K562 (cell line): ENCODE measurements around the gene RPTOR. TPM values are rescaled to one million over a fixed set of nuclear protein-coding genes. Genes with fewer than 3 reads are reported as not detected.

Source experiments
- ATAC-seq: fragments of 200-7000 bp; cut with Tn5 transposase; 3 replicates; pipeline ENCODE4 v1.9.1; 2020; ENCODE audit warnings: moderate library complexity
- BruUV-seq: library from RNA; stranded (reverse); fragments of 400-500 nt; replicated peaks from 2 replicates; lab custom pipeline; 2021; lab: Mats Ljungman, UMichigan
- CTCF ChIA-PET: fragments of 300-600 bp; formaldehyde crosslinking; extraction: SDS; loops from one replicate; lab custom pipeline; 2021; ENCODE audit warnings: low intra/inter-chr PET ratio; lab: Yijun Ruan, JAX
- POLR2A ChIA-PET: fragments of 300-600, 350-650 bp; sonication (Branson Sonifier 250); formaldehyde crosslinking; extraction: SDS; loops from one replicate; lab custom pipeline; 2021; ENCODE audit warnings: antibody characterized with exemption, inconsistent platforms; lab: Yijun Ruan, JAX
- DNase-seq, 4 experiments: peaks; one replicate each; pipeline versions ENCODE4 v3.0.0 to v3.0.0-alpha.2; 2011 to 2018; ENCODE audit warnings: low spot score in 3 of 4, mixed read lengths in 3 of 4; ENCODE audit errors: extremely low read depth in 1 of 4
- FAIRE-seq: peaks from 2 replicates; lab custom pipeline; 2011; peaks lifted over from hg19 to GRCh38; lab: Jason Lieb, UNC
- H2AFZ ChIP-seq: 2 replicates; pipeline ENCODE4 v1.6.0; 2011; ENCODE audit warnings: low read depth, low read length, control low read depth, inconsistent platforms
- H3K27ac ChIP-seq: fragments of 200-600 bp; 3 replicates; pipeline ENCODE4 v1.8.0; 2011; ENCODE audit warnings: low read depth, mild to moderate bottlenecking, control low read depth, inconsistent platforms, low read length, moderate library complexity, mixed read lengths; ENCODE audit errors: extremely low read depth
- H3K27me3 ChIP-seq, 2 experiments: fragments of 300-600 bp in 1 of 2; 2 replicates in 1 of 2; 3 replicates in 1 of 2; pipeline versions ENCODE4 v1.6.0 to v1.8.0; 2011; ENCODE audit warnings: inconsistent platforms in 2 of 2, low read length in 2 of 2, mild to moderate bottlenecking in 1 of 2, mixed read lengths in 1 of 2, moderate library complexity in 1 of 2; ENCODE audit not compliant: control insufficient read depth in 2 of 2, insufficient read depth in 2 of 2
- H3K36me3 ChIP-seq: fragments of 300-600 bp; 3 replicates; pipeline ENCODE4 v1.8.0; 2011; ENCODE audit warnings: mild to moderate bottlenecking, low read length, inconsistent platforms; ENCODE audit not compliant: control insufficient read depth, insufficient read depth
- H3K4me1 ChIP-seq, 2 experiments: fragments of 200-600 bp in 1 of 2; replicated peaks in 1 of 2; 2 replicates in 1 of 2; 3 replicates in 1 of 2; pipeline versions ENCODE4 v1.5.1 to v1.8.0; 2011; ENCODE audit warnings: inconsistent platforms in 2 of 2, low read length in 2 of 2, mild to moderate bottlenecking in 1 of 2, mixed read lengths in 1 of 2, moderate library complexity in 1 of 2; ENCODE audit not compliant: control insufficient read depth in 2 of 2, insufficient read depth in 2 of 2
- H3K4me2 ChIP-seq: 2 replicates; pipeline ENCODE4 v1.6.1; 2011; ENCODE audit warnings: low read length, control low read depth, inconsistent platforms, mixed read lengths; ENCODE audit not compliant: insufficient read depth
- H3K4me3 ChIP-seq: fragments of 200-600 bp; sonication (generic), shearing (Covaris generic); 2 replicates; pipeline ENCODE4 v1.5.1; 2016; ENCODE audit warnings: control low read depth, inconsistent platforms
- H3K79me2 ChIP-seq: fragments of 200-600 bp; 3 replicates; pipeline ENCODE4 v1.8.0; 2011; ENCODE audit warnings: low read length, inconsistent platforms; ENCODE audit not compliant: control insufficient read depth, insufficient read depth
- H3K9ac ChIP-seq, 2 experiments: 2 replicates each; pipeline versions ENCODE4 v1.6.0 to v1.6.1; 2011; ENCODE audit warnings: low read depth in 2 of 2, low read length in 2 of 2, control low read depth in 1 of 2, inconsistent platforms in 1 of 2, mild to moderate bottlenecking in 1 of 2, mixed read lengths in 1 of 2; ENCODE audit not compliant: insufficient read depth in 1 of 2
- H3K9me1 ChIP-seq: one replicate; pipeline ENCODE4 v1.6.0; 2011; ENCODE audit warnings: inconsistent platforms, mild to moderate bottlenecking, low read length, moderate library complexity; ENCODE audit not compliant: control insufficient read depth, insufficient read depth
- H3K9me3 ChIP-seq: replicated peaks from 2 replicates; pipeline ENCODE4 v1.5.1; 2011; ENCODE audit warnings: low read depth, low read length, inconsistent platforms; ENCODE audit not compliant: control insufficient read depth, insufficient read depth
- H4K20me1 ChIP-seq: replicated peaks from 2 replicates; pipeline ENCODE4 v1.6.1; 2011; ENCODE audit warnings: low read length, inconsistent platforms, mixed read lengths; ENCODE audit not compliant: control insufficient read depth, insufficient read depth
- BCL6 ChIP-seq: fragments of 250-450 bp; sonication (Bioruptor Pico); IDR thresholded peaks from 2 replicates; pipeline ENCODE4 v1.4.0; 2020
- CAMTA2 ChIP-seq: fragments of 250-450 bp; sonication (Bioruptor Pico); conservative IDR thresholded peaks from 2 replicates; pipeline ENCODE4 v1.5.1; 2022
- GTF2A2 ChIP-seq: IDR thresholded peaks from 2 replicates; pipeline ENCODE4 v1.6.1; 2016; ENCODE audit warnings: mild to moderate bottlenecking, missing genetic modification characterization, missing compliant biosample characterization
- HIVEP1 ChIP-seq: fragments of 250-450 bp; sonication (Bioruptor Pico); IDR thresholded peaks from 2 replicates; pipeline ENCODE4 v1.4.0; 2020; ENCODE audit warnings: mild to moderate bottlenecking
- HNRNPK ChIP-seq: fragments of 200-400 bp; formaldehyde crosslinking; IDR thresholded peaks from one replicate; pipeline ENCODE4 v1.6.1; 2018; ENCODE audit warnings: mild to moderate bottlenecking, low read depth, low read length; ENCODE audit not compliant: poor library complexity, severe bottlenecking
- RBM22 ChIP-seq: fragments of 200-400 bp; formaldehyde crosslinking; IDR thresholded peaks from 2 replicates; pipeline ENCODE4 v1.6.1; 2018; ENCODE audit warnings: low read length, low read depth; ENCODE audit not compliant: poor library complexity, severe bottlenecking
- RFX7 ChIP-seq: fragments of 250-450 bp; sonication (Bioruptor Pico); IDR thresholded peaks from 2 replicates; pipeline ENCODE4 v1.5.1; 2021; ENCODE audit warnings: mild to moderate bottlenecking
- SIX5 ChIP-seq, 2 experiments: IDR thresholded peaks; 2 replicates each; pipeline ENCODE4 v1.6.1; 2011; ENCODE audit warnings: low read length in 2 of 2, borderline replicate concordance in 1 of 2, low read depth in 1 of 2, mild to moderate bottlenecking in 1 of 2, moderate library complexity in 1 of 2; ENCODE audit not compliant: insufficient read depth in 1 of 2
- STAT6 ChIP-seq: sonication (generic); formaldehyde crosslinking; IDR thresholded peaks from 2 replicates; pipeline ENCODE4 v1.8.1; 2023; ENCODE audit warnings: mild to moderate bottlenecking, missing genetic modification reagents
- XRCC4 ChIP-seq: IDR thresholded peaks from one replicate; pipeline ENCODE4 v1.6.1; 2011; ENCODE audit not compliant: insufficient read depth, insufficient read length; ENCODE audit errors: extremely low read depth
- ZKSCAN3 ChIP-seq: fragments of 250-450 bp; sonication (Bioruptor Pico); IDR thresholded peaks from 2 replicates; pipeline ENCODE4 v1.4.0; 2020
- ZNF143 ChIP-seq: sonication (generic); formaldehyde crosslinking; IDR thresholded peaks from 2 replicates; pipeline ENCODE4 v1.9.0; 2022; ENCODE audit warnings: mild to moderate bottlenecking, missing genetic modification reagents
- ZNF316 ChIP-seq: fragments of 450-650 bp; IDR thresholded peaks from 2 replicates; pipeline ENCODE4 v1.6.1; 2016
- ZNF561 ChIP-seq: fragments of 450-650 bp; formaldehyde crosslinking; conservative IDR thresholded peaks from 2 replicates; pipeline ENCODE4 v1.4.0; 2020; ENCODE audit warnings: mild to moderate bottlenecking, moderate library complexity
- WGBS: fragments of 100-300 bp; shearing (Covaris generic); methylation state at CpG from one replicate; pipeline ENCODE4 v1.1.6; 2016; ENCODE audit warnings: low coverage, mixed read lengths; ENCODE audit not compliant: insufficient coverage; ENCODE audit errors: missing lambda C conversion rate; 5-methylcytosine and 5-hydroxymethylcytosine counted together
- in situ Hi-C: fragments of 300-500 bp; cut with MboI; formaldehyde crosslinking; loops from 4 replicates; pipeline ENCODE4 v1.15.0; 2018; ENCODE audit warnings: inconsistent platforms, mixed read lengths
- intact Hi-C: fragments of 100-400 bp; cut with micrococcal nuclease; formaldehyde crosslinking; loops from 2 replicates; pipeline ENCODE4 v1.14.2; 2022
- polyA plus RNA-seq, 8 experiments: library from polyadenylated mRNA; depleted of rRNA in 4 of 8; stranded (reverse) in 5 of 8; unstranded in 3 of 8; fragments of >200 nt; fragmentation: Nextera tagmentation in 2 of 8; fragmentation: Illumina TruSeq in 1 of 8; extraction: Ambion mirVana in 2 of 8; extraction: Trizol in 1 of 8; gene quantifications; 2 replicates each; pipeline versions ENCODE4 v1.2.1 to v1.2.3, GENCODE V29; 2011 to 2014; ENCODE audit warnings: inconsistent platforms in 1 of 8, missing spikeins in 1 of 8
- total RNA-seq, 7 experiments: library from RNA; depleted of rRNA in 6 of 7; stranded (reverse); fragments of >200 nt in 6 of 7; fragmentation: Illumina TruSeq in 2 of 7; extraction: Trizol in 2 of 7; gene quantifications; 2 replicates each; pipeline versions ENCODE4 v1.2.1 to v1.2.3, GENCODE V29; 2011 to 2021; ENCODE audit warnings: low replicate concordance in 1 of 7

The RPTOR gene
- total and polyA plus RNA-seq, 9 of the 15 experiments (the other 6 are each of a cell fraction or from before 2014, with no cell fraction given) = 0.24 to 54.1 (median 10.2) TPM

- ChIA-PET CTCF (no interaction called here), POLR2A (interaction anchor here (0.7 kb wide), 2 partner anchors 41 to 171 kb away, joined by 3 read pairs; no protein-coding TSS in a partner anchor)
- H3K4me2 ChIP-seq = no peak overlapping the region
- 95% methylated on average over 10 of the region's 12 CpGs for WGBS
- no TSS peak for BruUV-seq
- no peak overlapping the region for H3K4me3 ChIP-seq
- H4K20me1 ChIP-seq = no peaks in the 10 kb centered on the region
- H3K36me3 ChIP-seq = peaks cover 35% of the 10 kb centered on the region; the same call in 2 of the 3 replicates
- no peak for FAIRE-seq
- TF ChIP-seq RBM22 (peak; percentile 34), ZNF561 (CRISPR knock-in tag) (no peak), CAMTA2 (CRISPR knock-in tag) (no peak)
- in situ Hi-C loops (no loop called here), intact Hi-C loops (no loop called here)
- no peaks in the 10 kb centered on the region for H3K9me3 ChIP-seq
- H3K4me1 ChIP-seq = peaks cover 0 to 8% of the 10 kb centered on the region in 2 experiments; a peak in 1 of 5 replicates
- H3K79me2 ChIP-seq = no peaks in the 10 kb centered on the region
- no peak overlapping the region for H3K27ac ChIP-seq
- no peak for ATAC-seq
- no peak overlapping the region for H2AFZ ChIP-seq
- no peak for DNase-seq
- H3K27me3 ChIP-seq = no peaks in the 10 kb centered on the region
- H3K9me1 ChIP-seq = no peaks in the 10 kb centered on the region
- H3K9ac ChIP-seq = no peak overlapping the region
Measured at GRCh38 chr17:80907281-80907680, 362.6 kb downstream of the RPTOR start.

DNA sequence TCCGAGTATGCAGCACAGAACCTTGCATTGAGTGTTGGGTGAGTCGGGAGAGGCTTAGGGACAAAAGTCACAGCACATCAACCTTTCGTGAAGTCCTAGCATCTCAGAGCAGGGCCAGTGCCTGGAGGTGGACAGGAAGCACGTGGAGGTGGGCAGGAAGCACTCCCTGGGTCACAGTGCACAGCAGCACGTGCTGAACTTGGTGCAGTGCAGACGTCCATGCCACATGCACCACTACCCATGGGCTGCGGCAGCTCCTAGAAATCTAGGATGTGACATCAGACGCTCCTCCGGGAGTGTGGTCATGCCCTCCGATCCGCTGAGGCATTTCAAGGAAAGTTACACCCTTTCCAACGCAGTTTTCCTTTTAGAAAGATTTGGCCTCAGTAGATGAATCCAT lies 363.6 kb downstream of the RPTOR start:
- POLR2A ChIA-PET = no interaction called here
- BruUV-seq = no TSS peak
- no peak overlapping the region for H3K9ac ChIP-seq
- TF ChIP-seq HIVEP1 (CRISPR knock-in tag) (no peak), HNRNPK (no peak), ZKSCAN3 (CRISPR knock-in tag) (no peak), STAT6 (CRISPR knock-in tag) (no peak), SIX5 (IDR thresholded peaks at IDR 0.05; ENCODE audit: borderline replicate concordance in 1 of 2, insufficient read depth in 1 of 2, low read depth in 1 of 2, low read length in 2 of 2) (no peak), RFX7 (CRISPR knock-in tag) (no peak), ZNF316 (no peak), XRCC4 (no peak), GTF2A2 (tag) (no peak), BCL6 (CRISPR knock-in tag) (no peak), ZNF143 (no peak)

More for the DNA sequence above, 363.6 kb downstream of the RPTOR start:
- FAIRE-seq = no peak
- peaks cover 0 to 4% of the 10 kb centered on the region in 2 experiments; a peak in 1 of 5 replicates for H3K4me1 ChIP-seq
- no peaks in the 10 kb centered on the region for H4K20me1 ChIP-seq
- in situ Hi-C loops = no loop called here
- WGBS = 82% methylated on average over 12 of the region's 12 CpGs
- no peak for ATAC-seq
- H3K79me2 ChIP-seq = no peaks in the 10 kb centered on the region
- CTCF ChIA-PET = no interaction called here
- DNase-seq = no peak
- intact Hi-C loops = no loop called here
- no peaks in the 10 kb centered on the region for H3K27me3 ChIP-seq
- no peak overlapping the region for H3K27ac ChIP-seq
- H2AFZ ChIP-seq = no peak overlapping the region
- H3K4me3 ChIP-seq = no peak overlapping the region
- no peaks in the 10 kb centered on the region for H3K9me3 ChIP-seq
- peaks cover 39% of the 10 kb centered on the region; the same call in 2 of the 3 replicates for H3K36me3 ChIP-seq
- no peaks in the 10 kb centered on the region for H3K9me1 ChIP-seq
- H3K4me2 ChIP-seq = no peak overlapping the region
